Measurements from ENCODE around the gene CIZ1.
A peak's percentile ranks its signal among the peaks of the same experiment; 100 is the strongest.
"Not testable (repeated sequence)": the region's sequence is repeated elsewhere in the genome, so short reads cannot be mapped to it uniquely, and the experiment has no call there.

Gene CIZ1

DNA sequence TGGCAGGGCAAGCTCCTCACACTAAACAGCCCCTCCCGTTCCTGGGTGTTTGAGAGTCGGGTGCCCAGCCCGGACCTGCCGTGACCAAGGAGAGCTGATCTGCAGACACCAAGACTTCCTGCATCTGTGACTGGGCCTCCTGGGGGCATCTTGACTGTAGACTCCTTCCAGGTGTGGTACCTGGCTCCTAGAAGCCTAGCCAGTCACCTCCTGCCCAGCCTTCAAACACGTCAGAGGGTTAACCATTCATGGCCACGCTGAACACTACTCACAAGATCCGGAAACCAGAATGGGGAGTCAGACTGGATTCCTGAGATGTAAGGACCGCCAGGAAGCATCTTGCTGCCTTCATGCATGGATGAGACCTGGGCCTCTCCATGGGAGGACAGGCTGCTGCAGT, 45.8 kb downstream of the CIZ1 start:
- DNase-seq (ENCODE audit: low read depth) = no peak

DNA sequence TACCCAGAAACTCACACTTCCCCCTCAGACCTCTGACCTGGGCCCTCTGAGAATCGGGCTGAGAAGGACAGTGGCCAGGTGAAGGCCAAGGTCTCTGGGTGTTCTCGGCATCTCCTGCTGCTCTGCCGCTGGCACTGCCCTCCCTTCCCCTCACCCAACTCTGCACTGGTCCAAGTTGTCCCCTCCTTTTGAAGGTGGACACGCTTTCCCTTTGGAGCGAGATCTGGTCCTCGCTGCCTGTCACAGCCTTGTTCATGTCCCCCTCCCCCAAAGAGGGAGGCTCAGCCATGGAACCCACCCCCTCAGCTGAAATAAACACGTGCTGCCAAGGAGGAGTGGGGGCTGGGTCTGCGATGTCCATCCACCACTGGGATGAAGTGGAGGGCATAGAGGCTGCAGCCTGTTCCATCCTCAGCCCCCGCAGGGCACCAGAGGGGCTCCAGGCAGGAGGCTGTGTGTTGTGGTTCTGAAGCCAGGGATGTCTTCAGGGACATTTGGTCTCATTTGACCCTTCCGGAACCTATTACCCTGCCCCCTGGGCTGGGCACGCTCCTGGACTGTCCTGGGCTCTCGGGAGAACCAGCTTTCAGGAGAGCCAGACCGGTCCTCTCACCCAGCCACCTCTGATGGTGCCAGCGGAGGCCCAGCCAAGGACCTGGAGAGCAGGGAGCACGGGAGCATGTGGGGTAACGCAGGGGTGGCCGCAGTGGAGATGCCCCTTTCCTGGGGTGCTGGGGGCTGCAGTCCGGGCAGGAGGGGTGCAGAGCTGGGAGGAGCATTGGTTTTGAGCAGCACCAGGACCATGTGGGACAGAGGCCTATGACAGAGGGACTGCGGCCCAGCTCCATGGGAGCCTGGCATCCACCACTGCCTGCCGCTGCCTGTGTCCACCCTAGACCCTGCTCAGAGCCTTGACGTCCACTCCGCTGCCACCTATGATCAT, 46.9 kb downstream of the CIZ1 start:
- DNase-seq (ENCODE audit: low read depth) = no peak

DNA sequence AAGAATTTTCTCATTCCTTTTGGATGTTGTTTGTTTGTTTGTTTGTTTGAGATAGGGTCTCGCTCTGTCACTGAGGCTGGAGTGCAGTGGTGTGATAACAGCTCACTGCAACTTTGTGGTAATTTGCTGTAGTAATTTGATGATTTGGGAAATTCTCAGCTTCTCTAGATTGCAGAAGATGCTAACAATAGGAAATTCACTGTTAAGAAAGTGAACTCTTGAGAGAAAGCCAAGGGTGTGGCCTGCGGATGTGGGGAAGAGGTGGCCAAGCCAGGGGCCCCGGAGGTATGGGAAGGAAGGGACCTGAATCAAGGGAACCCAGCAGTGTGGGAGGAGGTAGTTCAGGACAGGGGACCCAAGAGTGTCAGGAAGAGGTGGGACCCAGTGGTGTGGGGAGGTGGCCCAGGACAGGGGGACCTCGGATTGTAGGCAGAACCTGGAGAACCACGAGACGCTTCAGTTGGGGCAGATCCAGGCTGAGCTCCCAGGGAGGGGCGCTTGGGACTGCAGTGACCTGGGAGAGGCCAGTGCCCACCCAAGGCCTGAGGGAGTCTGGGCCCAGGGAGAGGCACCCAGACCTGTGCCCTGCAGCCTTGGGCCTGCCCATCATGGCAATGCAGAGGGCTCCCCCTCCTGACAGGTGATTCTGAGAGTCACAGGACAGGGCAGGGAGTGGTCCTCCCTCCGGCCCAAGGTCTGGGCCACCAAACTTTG, 47.7 kb downstream of the CIZ1 start:
- no peak for DNase-seq (ENCODE audit: low read depth)

DNA sequence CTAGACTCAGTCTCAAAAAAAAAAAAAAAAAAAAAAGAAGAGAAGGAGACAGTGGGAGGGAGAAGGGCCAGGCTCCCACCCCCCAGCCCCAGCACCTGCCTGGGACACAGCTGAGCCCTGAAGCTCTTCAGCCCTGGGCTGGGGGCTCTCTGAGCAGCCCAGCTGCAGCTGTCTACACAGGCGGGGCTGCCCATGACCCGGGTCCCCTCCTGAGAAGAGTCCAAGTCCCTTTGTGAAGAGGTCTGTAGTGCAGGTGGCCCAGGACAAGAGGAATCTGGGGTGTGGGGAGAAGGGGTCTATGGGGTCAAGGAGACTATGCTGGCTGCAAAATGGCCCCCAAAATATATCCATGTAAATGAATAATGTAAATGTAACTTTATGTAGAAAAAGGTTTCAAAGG, 48.8 kb downstream of the CIZ1 start:
- DNase-seq (ENCODE audit: low read depth) = no peak

DNA sequence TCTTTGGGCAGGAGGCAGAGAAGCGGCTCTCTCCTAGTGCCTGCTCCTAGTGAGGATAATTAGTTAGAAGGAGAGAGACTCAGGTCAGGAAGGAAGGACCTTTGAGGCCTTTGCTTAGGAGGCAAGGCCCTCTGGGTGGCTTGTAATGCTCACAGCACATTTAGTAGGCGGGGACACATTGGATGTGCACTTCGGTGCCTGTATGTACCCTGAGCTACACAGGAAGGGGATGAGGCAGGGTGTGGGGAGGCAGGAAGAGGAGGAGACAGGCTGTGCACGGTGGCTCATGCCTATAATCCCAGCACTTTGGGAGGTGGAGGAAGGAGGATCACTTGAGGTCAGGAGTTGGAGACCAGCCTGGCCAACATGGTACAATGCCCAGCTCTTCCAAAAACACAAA, 49.3 kb downstream of the CIZ1 start:
- DNase-seq (ENCODE audit: low read depth) = no peak

DNA sequence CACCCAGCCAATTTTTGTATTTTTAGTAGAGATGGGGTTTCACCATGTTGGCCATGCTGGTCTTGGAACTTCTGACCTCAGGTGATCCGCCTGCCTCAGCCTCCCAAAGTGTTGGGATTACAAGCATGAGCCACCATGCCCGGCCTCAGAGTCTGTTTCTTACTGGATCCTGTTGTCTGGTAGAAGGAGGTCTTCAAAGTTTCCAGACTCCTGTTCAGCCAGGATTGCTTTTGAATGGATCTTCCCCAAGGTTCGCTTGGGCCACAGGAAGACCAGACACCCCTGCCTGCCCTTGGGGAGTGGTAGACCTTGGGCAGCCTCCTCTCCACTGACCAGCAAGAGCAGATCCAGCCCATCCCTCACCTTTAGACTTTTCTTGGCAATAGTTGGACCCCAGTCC, 49.8 kb downstream of the CIZ1 start:
- DNase-seq (ENCODE audit: low read depth) = no peak

DNA sequence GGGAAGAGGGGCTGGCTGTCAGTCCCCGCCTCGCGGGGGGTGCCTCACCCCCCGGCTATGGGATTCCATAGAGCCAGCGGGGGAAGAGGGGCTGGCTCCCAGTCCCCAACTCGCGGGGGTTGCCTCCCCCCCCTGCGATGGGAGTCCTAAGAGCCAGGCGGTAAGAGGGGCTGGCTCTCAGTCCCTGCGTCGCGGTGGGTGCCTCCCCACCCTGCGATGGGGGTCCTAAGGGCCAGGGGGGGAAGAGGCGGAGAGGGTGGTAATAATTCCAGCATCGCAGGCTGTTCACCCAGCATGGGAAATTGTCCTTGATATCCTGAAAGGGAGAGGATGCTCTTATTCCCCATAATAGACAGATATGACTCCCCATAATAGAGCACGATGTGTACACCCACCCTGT, 51.8 kb downstream of the CIZ1 start:
- DNase-seq (ENCODE audit: low read depth) = no peak

DNA sequence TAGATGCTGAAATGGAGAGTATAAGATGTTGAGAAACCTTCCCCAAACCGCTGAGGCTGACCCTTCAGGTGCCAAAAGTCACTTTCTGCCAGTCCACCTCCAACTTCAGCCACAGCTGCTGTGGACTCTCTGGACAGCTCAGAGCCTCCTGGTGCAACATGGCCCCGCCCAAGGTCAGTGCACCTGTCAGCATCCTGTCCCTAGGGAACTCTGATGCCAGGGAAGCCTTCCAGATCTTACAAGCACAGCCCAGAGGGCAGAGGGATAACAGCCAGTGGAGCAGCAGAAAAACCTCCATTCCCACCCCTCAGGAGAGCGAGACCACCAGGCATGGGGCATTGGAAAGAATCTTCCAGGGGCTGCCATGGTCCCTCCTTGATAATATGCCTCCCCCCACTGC, 53.4 kb downstream of the CIZ1 start:
- DNase-seq (ENCODE audit: low read depth) = no peak

DNA sequence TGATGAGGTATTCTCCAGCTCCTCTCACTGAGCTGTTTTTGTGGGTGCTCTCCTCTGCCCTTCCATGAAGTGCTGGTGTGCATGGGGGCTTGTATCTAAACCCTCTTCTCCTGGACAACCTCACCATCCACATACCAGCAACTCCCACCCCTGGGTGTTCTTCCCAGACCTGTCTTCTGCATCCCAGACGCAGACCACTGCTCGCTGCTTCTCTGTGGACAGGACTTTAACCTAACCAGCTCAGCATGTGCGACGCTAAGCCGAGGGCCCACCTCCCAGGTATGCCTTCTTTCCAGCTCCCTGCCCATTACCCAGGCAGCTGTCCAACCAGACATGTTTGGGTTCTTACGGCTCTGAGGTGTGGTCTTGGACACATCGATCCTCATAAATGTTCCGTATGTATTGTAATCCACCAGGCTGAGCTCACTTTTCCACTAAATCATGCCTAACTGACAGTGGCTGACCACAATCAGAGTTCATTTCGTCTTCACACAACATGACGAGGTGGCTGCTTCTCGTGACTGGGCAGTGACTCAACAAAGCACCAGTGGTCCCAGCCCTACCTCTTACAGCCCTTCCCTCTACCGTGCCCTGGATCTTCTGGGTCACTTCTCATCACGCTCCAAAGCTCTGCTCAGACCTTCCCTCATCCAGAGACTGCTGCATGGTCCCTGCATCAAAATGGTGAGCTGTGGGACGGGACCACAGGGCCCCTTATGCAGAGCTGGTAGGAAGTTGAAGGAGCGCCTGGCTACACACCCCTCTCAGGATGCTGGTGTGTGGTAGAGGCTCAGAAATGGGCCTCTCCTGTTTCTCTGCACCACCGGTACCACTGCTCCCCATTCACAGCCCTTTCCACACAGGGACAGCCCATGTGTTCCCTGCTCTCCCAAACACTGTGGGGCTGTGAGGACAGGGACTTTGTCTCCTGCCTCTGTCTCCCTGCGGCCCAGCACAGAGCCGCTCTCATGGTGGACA, 54.3 kb downstream of the CIZ1 start:
- DNase-seq (ENCODE audit: low read depth) = no peak

DNA sequence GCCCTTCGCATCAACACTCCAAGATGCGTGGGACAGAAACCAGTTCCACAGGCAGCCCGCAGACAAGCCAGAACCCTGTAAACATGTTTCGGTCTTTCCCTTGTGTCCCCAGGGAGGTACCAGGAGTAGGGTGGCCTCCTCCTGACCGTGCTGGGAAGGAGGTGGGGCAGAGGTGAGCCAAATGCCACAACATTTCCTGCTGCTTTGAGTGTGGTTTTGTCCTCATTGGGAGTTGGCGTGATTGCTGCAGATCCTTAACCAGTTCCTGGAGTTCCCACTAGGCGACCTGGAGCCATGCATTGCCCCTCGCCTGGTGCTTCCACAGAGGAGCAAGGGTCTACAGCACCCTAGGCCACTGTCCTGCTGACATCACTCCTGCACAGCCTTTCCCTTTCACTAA, 55.8 kb downstream of the CIZ1 start:
- not testable (repeated sequence) for DNase-seq (ENCODE audit: low read depth)

DNA sequence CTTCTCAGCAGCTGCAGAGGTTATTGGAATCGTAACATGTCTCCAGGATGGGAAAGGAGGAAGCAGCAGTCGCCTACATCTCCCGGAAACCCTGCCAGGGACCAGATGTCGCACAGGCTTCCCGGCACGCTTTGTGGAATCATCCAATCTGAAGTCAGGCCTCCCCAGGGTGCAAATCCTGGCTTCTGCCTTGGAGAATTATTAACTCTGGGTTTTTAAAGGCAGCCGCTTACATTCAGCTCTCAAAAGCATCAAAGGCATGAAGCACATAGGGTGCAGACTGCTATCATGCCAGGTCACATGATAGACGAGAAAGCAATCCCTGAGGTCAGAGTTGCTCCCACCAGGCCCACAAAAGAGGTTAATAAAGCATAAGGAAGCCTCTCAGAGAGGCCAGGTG, 59.2 kb downstream of the CIZ1 start:
- DNase-seq (ENCODE audit: low read depth) = not testable (repeated sequence)

DNA sequence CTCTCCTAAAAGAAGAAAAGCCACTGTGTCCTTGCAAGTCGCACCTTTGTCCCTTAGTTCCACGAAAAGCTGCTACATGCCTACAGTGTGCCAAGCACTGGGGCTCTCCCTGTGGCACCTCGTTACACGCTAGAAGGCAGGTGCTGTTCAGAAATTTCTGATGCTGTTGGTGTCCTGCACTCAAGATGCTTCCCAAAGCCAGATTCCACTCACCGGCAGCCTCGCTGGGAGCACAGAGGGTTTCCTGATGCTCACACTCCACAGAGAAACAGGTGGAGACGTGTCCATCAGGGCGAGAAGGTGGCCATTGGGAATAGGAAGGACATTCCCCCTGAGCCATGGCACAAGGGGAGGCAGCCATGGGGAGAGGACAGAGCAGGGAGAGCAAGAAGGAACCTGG, 60.0 kb downstream of the CIZ1 start:
- DNase-seq (ENCODE audit: low read depth) = not testable (repeated sequence)

DNA sequence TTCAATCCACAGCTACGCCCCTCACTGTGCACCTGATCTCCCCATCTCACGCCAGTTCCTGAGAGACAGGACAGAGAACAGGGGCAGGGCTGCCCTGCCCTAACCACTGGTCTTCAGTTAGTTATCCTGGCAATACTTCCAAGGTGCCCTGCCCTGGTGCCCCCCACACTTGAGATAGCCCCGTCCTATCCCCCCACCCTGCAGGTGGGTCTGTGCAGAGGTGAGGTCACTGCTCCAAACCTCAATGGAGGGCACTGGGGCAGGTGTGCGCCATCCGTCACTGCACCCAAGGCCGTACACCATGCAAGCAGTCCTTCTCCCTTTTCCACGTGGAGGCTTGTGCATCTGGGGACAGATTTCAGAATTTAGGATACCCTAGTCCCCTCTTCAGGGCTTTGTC, 60.7 kb downstream of the CIZ1 start:
- not testable (repeated sequence) for DNase-seq (ENCODE audit: low read depth)

DNA sequence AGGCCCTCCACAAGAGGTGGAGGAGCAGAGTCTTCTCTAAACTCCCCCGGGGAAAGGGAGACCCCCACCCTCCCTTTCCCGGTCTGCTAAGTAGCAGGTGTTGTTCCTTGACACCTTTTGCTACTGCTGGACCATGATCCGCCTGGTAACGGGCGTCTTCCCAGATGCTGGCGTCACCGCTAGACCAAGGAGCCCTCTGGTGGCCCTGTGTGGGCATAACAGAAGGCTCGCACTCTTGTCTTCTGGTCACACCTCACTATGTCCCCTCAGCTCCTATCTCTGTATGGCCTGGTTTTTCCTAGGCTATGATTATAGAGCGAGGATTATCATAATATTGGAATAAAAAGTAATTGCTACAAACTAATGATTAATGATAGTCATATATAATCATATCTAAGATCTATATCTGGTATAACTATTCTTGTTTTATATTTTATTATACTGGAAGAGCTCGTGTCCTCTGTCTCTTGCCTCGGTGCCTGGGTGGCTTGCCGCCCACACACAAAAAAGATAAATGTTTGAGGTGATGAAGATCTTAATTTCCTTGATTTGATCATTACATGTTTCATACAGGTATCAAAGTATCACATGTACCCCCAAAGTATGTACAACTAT, 61.3 kb downstream of the CIZ1 start:
- not testable (repeated sequence) for DNase-seq (ENCODE audit: low read depth)

DNA sequence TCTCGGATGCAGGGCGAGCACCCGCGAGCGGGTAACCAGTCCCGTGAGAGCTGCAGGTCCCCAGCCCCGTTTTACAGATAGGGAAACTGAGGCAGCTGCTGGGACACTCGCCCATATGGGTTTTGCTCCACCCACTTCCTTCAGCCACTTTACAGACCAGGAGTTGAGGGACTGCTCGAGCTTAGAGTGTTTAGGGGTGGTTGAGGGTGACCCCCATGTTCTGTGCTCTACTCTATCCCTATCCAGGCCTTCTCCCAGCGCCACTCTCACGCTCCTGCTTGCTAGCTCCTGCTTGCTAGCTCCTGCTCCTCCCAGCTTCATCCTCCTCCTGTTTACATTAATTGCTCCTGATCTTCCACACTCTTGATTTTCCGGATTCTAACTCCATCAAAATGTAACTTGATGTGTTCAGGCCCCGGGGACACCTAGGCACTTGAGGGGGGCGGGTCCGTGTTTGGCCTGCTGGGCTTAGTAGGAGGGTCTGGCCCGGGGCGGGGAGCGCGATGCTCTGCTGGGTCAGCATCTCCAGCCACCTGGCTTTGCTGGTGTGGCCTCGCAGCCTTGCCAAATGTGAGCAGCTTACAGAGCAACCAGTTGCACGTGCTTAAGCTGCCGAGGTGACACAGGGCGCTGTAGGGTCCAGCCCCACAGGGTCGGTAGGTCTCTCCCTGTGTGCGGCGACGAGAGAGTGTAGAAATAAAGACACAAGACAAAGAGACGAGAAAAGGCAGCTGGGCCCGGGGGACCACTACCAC, 62.4 kb downstream of the CIZ1 start:
- no peak for DNase-seq (ENCODE audit: low read depth)

DNA sequence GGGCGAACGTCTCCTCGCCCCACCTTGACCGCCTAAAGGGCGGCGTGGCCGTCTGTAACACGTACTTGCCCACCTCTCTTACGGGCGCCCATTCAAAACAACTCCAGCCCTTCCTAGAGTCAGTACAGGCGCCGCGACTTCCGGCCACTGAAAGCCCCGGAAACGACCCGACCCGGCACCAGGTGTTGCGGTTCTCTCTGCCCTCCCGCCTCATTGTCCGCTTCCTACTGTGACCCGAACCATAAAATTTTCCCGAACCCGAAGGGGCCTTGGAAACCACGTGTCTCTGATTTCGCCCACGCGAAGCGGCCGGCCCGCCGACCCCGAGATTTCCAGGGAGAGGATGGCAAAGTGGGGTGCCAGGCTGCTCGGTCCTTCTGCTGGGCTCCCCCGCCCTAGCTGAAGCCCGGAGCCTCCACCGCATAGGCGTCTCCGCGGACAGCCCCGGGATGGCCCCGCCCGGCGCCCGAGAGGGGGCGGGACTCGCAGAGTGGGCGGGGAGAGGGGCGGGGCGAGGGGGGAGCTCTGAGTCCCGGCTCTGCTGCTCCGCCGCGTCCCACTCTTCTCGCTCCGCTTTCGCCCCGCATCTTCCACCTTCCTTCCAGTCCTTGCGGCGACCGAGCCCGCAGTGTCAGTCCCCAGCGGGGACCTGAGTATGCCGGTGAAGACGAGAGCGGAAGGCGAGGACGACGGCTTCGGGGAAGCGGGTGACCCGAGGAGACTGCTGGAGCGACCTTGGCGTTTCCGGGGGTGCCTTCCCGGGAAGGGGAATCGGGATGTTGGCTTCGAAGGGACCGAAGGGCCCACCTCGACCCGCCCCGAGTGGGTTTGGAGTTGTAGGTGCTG, 63.2 kb downstream of the CIZ1 start:
- peak; percentile 65 for DNase-seq (ENCODE audit: low read depth)

DNA sequence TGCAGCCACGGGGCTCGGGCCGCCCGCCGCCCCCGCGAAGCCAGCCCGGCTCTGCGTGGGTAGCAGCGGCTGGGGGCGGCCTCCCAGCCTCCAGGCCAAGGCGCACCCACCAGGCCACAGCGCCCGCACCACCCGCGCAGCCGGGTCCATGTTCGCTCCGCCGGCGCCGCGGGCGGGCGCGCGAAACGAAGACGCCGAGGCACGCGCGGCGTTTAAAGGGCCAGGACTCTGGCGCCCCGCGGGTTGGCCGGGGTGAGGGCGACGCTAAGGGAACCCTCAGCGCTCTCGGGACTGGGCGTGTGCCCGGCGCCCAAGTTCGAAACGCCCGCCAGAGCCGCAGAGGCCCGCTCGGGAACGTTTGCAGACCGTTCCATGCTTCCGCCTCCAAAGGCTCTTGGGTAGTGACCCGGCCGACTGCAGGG, 63.8 kb downstream of the CIZ1 start, which contains the start of gene PTGES2:
Gene PTGES2, minus strand, starts transcription at position 162 of the 422 bp plus-strand sequence. Its CDS starts 12 bp downstream, at position 150.
- peak; percentile 57 for DNase-seq (ENCODE audit: low read depth)

DNA sequence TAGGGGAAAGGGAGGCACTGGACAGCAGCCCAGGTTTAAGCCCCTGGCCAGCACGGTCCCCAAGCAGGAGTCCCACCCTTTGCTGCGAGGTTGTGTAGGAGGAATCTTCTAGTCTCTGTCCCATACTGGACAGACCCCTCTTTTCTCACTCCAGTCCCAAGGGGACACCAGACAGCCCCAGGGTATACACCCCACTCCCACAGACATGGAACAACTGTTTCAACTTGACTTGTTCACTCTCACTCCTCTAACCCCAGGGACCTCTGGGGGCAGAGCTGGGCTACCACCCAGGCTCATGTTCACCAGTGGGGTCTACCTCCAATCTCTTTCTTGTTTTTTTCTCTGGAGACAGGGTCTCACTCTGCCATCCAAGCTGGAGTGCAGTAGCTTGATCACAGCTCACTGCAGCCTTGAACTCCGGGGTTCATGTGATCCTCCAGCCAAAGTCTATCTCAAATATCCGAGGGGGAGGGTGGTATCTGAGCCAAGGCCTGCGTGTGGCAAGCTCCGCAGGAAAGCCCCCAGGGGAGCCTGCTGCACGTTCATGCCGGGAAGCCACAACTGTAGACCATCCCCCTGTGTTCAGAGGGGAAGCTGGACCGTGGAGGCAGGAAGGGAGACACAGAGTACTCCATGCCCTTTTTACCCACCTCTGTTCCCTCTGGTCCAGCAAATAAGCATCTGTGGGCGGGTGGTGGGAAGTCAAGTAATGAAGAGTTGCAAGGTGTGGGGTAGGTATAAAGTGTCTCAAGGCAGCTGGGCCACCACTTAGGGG, 65.6 kb downstream of the CIZ1 start:
- no peak for DNase-seq (ENCODE audit: low read depth)
